Ovary (tissue), 9 donors: ENCODE measurements around the gene BNIP2. TPM values are rescaled to one million over a fixed set of nuclear protein-coding genes. Genes with fewer than 3 reads are reported as not detected.
"Not testable (repeated sequence)": the region's sequence is repeated elsewhere in the genome, so short reads cannot be mapped to it uniquely, and the experiment has no call there.

Source experiments
- DNase-seq, 5 donors: peaks; one replicate each; pipeline ENCODE4 v3.0.0-alpha.2; 2019 to 2020
- H3K27ac ChIP-seq, 2 donors: fragments of 200-600 bp; one replicate each; pipeline versions ENCODE4 v1.5.1 to v1.8.0; 2019 to 2022
- H3K27me3 ChIP-seq: fragments of 200-600 bp; one replicate; pipeline ENCODE4 v1.8.0; 2022
- H3K36me3 ChIP-seq: fragments of 200-600 bp; sonication (generic); one replicate; pipeline ENCODE4 v1.5.1; 2019
- H3K4me1 ChIP-seq: one replicate; pipeline ENCODE4 v1.8.1; 2013; ENCODE audit warnings: mild to moderate bottlenecking, moderate library complexity; ENCODE audit not compliant: insufficient read depth
- H3K4me3 ChIP-seq: fragments of 200-600 bp; sonication (generic); one replicate; pipeline ENCODE4 v1.5.1; 2017
- H3K9me3 ChIP-seq, 2 donors: fragments of 200-600 bp in 1 of 2; sonication (generic) in 1 of 2; one replicate each; pipeline versions ENCODE4 v1.5.1 to v1.8.1; 2013 to 2019; ENCODE audit warnings: mild to moderate bottlenecking in 1 of 2, moderate library complexity in 1 of 2
- EP300 ChIP-seq: sonication (generic); formaldehyde crosslinking; IDR thresholded peaks from one replicate; pipeline ENCODE4 v1.6.1; 2017; ENCODE audit warnings: antibody characterized with exemption
- POLR2A ChIP-seq: fragments of 450-650 bp; IDR thresholded peaks from one replicate; pipeline ENCODE4 v1.6.1; 2017; ENCODE audit warnings: antibody characterized with exemption, mild to moderate bottlenecking, moderate library complexity
- WGBS, 3 donors: extraction: QIAGEN DNeasy Blood & Tissue Kit in 1 of 3; methylation state at CpG; one replicate each; pipeline versions ENCODE4 v1.1.5 to v1.1.7; 2013 to 2017; 5-methylcytosine and 5-hydroxymethylcytosine counted together
- intact Hi-C, 4 donors: fragments of 100-400 bp; cut with DNase I; formaldehyde crosslinking; loops; one replicate each; pipeline versions ENCODE4 v1.11.0 to v1.15.1; 2022 to 2023
- polyA plus RNA-seq, 2 donors: library from polyadenylated mRNA; stranded (reverse); fragments of 200-250 nt in 1 of 2; fragments of 350-450 nt in 1 of 2; fragmentation: Illumina TruSeq in 1 of 2; extraction: RNeasy Lipid Tissue Mini Kit (QIAGEN cat#74804) in 1 of 2; gene quantifications; one replicate each; pipeline ENCODE4 v1.2.3, GENCODE V29; 2013 to 2014
- total RNA-seq, 7 donors: library from RNA; depleted of rRNA in 2 of 7; stranded (reverse); fragments of >200 nt in 2 of 7; fragmentation: NEBNext Ultra II Directional in 3 of 7; extraction: Animal tissue kit (Norgen Biotek cat#: 25700) in 3 of 7; gene quantifications; one replicate each; pipeline versions ENCODE4 v1.1.0 to v1.2.4, GENCODE V29; 2016 to 2023
- TF ChIP-seq, protein P1 (sequence below), 3 donors: fragments of 450-650 bp in 2 of 3; fragments of 200-600 bp in 1 of 3; IDR thresholded peaks; one replicate each; pipeline versions ENCODE4 v1.5.1 to v1.8.0; 2016 to 2022; ENCODE audit warnings: antibody characterized with exemption in 3 of 3, mild to moderate bottlenecking in 1 of 3
- donor health status: DM: no; HTN: no; CAD: no; lungs with moderate emphysema.
- donor health status: DM: no; HTN: no; CAD: no.
- donor health status: Bipolar disorder and iron deficiency.
- donor health status: DM: yes; HTN: yes; CAD: no.
- donor health status: DM: no; HTN: no; CAD: no.
- donor health status: DM: yes; HTN: yes; CAD: no.

The BNIP2 gene
- total and polyA plus RNA-seq, 9 donors = 31.3 to 71.4 (median 63.8) TPM

GRCh38 chr15:59702351-59702750 lies 13.2 kb upstream of the BNIP2 start:
- no peaks in the 10 kb centered on the region for H3K9me3 ChIP-seq
- no peak overlapping the region for H3K4me3 ChIP-seq
- H3K36me3 ChIP-seq = no peaks in the 10 kb centered on the region
- H3K27me3 ChIP-seq = no peaks in the 10 kb centered on the region
- intact Hi-C loops = no loop called here
- DNase-seq = no peak
- H3K27ac ChIP-seq = no peak overlapping the region
- TF ChIP-seq EP300 = no peak
- no peak for TF ChIP-seq POLR2A
- TF ChIP-seq, protein P1, sequence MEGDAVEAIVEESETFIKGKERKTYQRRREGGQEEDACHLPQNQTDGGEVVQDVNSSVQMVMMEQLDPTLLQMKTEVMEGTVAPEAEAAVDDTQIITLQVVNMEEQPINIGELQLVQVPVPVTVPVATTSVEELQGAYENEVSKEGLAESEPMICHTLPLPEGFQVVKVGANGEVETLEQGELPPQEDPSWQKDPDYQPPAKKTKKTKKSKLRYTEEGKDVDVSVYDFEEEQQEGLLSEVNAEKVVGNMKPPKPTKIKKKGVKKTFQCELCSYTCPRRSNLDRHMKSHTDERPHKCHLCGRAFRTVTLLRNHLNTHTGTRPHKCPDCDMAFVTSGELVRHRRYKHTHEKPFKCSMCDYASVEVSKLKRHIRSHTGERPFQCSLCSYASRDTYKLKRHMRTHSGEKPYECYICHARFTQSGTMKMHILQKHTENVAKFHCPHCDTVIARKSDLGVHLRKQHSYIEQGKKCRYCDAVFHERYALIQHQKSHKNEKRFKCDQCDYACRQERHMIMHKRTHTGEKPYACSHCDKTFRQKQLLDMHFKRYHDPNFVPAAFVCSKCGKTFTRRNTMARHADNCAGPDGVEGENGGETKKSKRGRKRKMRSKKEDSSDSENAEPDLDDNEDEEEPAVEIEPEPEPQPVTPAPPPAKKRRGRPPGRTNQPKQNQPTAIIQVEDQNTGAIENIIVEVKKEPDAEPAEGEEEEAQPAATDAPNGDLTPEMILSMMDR (IDR thresholded peaks at IDR 0.05) = no peak
- no peaks in the 10 kb centered on the region for H3K4me1 ChIP-seq

GRCh38 chr15:59701880-59702279 lies 12.8 kb upstream of the BNIP2 start:
- WGBS, 3 donors = 67 to 83% (median 69%) methylated on average over 4 of the region's 4 CpGs
- no peak overlapping the region for H3K27ac ChIP-seq
- H3K36me3 ChIP-seq = no peaks in the 10 kb centered on the region
- H3K4me1 ChIP-seq = no peaks in the 10 kb centered on the region
- no peak overlapping the region for H3K4me3 ChIP-seq
- intact Hi-C loops = no loop called here
- DNase-seq = no peak
- no peaks in the 10 kb centered on the region for H3K27me3 ChIP-seq
- TF ChIP-seq, protein P1 (IDR thresholded peaks at IDR 0.05) = no peak
- TF ChIP-seq POLR2A (no peak), EP300 (no peak)
- no peaks in the 10 kb centered on the region for H3K9me3 ChIP-seq

DNA sequence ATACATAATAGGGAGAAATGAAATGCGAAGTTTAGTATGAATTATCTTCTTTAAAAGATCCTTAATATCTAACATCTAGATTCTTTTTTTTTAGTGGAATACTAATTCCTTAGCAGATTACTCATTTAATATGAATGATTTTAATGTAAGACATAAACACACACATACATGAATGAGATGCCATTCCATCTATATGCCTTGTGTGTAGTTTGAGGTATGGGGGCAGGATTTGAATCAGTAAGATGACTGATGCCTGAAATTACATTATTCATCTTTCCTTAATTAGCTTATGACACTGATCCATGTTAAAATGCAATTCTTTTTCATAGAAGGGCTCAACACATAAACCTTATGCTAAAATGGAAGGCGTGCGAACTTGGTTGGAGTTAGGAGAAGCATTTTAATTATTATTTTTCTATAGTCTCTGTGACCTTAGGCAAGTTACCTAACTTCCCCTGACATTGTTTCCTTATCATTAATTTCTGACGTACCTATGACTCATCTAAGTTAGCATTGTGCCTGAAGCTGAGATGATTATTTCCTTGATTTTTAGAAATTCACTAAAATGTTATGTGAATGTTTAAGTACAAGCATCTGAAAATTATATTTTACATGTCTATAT lies 10.8 kb upstream of the BNIP2 start:
- Histone ChIP-seq H3K4me3 (no peak overlapping the region), H3K27ac (no peak overlapping the region), H3K4me1 (no peaks in the 10 kb centered on the region), H3K36me3 (no peaks in the 10 kb centered on the region), H3K9me3 (no peaks in the 10 kb centered on the region), H3K27me3 (no peaks in the 10 kb centered on the region)
- intact Hi-C loops = loop anchor here in 2 of 4 donors (5.0 to 10.0 kb wide), 2 partner anchors 617 to 625 kb away; no protein-coding TSS in a partner anchor
- TF ChIP-seq EP300 (no peak), POLR2A (no peak)
- TF ChIP-seq, protein P1 (IDR thresholded peaks at IDR 0.05) = no peak
- WGBS, 3 donors = 52 to 69% (median 57%) methylated on average over 4 of the region's 4 CpGs
- no peak for DNase-seq

GRCh38 chr15:59698065-59698464 lies 8.9 kb upstream of the BNIP2 start:
- H3K27ac ChIP-seq, H3K4me3 ChIP-seq, H3K27me3 ChIP-seq, H3K9me3 ChIP-seq, H3K36me3 ChIP-seq, H3K4me1 ChIP-seq, DNase-seq: not testable (repeated sequence)
- intact Hi-C loops = loop anchor here in 2 of 4 donors (5.0 to 10.0 kb wide), 2 partner anchors 619 to 627 kb away; no protein-coding TSS in a partner anchor
- WGBS, 3 donors = 78 to 83% (median 80%) methylated on average over 4 of the region's 4 CpGs

GRCh38 chr15:59696332-59696731 lies 7.2 kb upstream of the BNIP2 start:
- 73 to 83% (median 78%) methylated on average over 4 of the region's 4 CpGs for WGBS, 3 donors

More at GRCh38 chr15:59696332-59696731, 7.2 kb upstream of the BNIP2 start:
- no peaks in the 10 kb centered on the region for H3K9me3 ChIP-seq
- no peak overlapping the region for H3K4me3 ChIP-seq
- H3K36me3 ChIP-seq = no peaks in the 10 kb centered on the region
- TF ChIP-seq, protein P1 (IDR thresholded peaks at IDR 0.05) = no peak
- TF ChIP-seq POLR2A = no peak
- no peak for TF ChIP-seq EP300
- no peak overlapping the region for H3K27ac ChIP-seq
- intact Hi-C loops = loop anchor here in 2 of 4 donors (5.0 to 10.0 kb wide), 2 partner anchors 621 to 628 kb away; no protein-coding TSS in a partner anchor
- H3K4me1 ChIP-seq = no peaks in the 10 kb centered on the region
- DNase-seq = no peak
- no peaks in the 10 kb centered on the region for H3K27me3 ChIP-seq
